ENCODE measurements around the gene SLC66A1. TPM values are rescaled to one million over a fixed set of nuclear protein-coding genes. Genes with fewer than 3 reads are reported as not detected.
A peak's percentile ranks its signal among the peaks of the same experiment; 100 is the strongest.

SLC66A1 gene
- total and polyA plus RNA-seq, 9 of the 15 experiments (the other 6 are each of a cell fraction or from before 2014, with no cell fraction given), result 1.2 to 40.8 (median 18.6) TPM

- no peak for TF ChIP-seq RBM39 (optimal IDR thresholded peaks at IDR 0.05; ENCODE audit: low read depth, low read length)
- no peak for TF ChIP-seq DDX20 (tag; IDR thresholded peaks at IDR 0.05; ENCODE audit: low read depth)
- peak; percentile 81 for TF ChIP-seq RBM25 (IDR thresholded peaks at IDR 0.05; ENCODE audit: low read depth, low read length, severe bottlenecking)
- peak; percentile 46 for TF ChIP-seq SAFB (IDR thresholded peaks at IDR 0.05; ENCODE audit: borderline replicate concordance, low read depth, low read length)
- TF ChIP-seq ZFP30 (CRISPR knock-in tag; IDR thresholded peaks at IDR 0.05; ENCODE audit: borderline replicate concordance), result no peak
- TF ChIP-seq SMAD3 (CRISPR knock-in tag; conservative IDR thresholded peaks at IDR 0.05), result 0 out of 2 replicates have a peak, but pooled peaks have one; percentile 40
- peak in 1 of 3 experiments; percentile 54; a peak in 1 of 6 replicates for TF ChIP-seq ZBTB11 (CRISPR knock-in tag; IDR thresholded peaks at IDR 0.05)
- TF ChIP-seq SP1 (CRISPR knock-in tag; IDR thresholded peaks at IDR 0.05), result peak; percentile 71; the same call in 1 of the 2 replicates
- TF ChIP-seq, protein P1, sequence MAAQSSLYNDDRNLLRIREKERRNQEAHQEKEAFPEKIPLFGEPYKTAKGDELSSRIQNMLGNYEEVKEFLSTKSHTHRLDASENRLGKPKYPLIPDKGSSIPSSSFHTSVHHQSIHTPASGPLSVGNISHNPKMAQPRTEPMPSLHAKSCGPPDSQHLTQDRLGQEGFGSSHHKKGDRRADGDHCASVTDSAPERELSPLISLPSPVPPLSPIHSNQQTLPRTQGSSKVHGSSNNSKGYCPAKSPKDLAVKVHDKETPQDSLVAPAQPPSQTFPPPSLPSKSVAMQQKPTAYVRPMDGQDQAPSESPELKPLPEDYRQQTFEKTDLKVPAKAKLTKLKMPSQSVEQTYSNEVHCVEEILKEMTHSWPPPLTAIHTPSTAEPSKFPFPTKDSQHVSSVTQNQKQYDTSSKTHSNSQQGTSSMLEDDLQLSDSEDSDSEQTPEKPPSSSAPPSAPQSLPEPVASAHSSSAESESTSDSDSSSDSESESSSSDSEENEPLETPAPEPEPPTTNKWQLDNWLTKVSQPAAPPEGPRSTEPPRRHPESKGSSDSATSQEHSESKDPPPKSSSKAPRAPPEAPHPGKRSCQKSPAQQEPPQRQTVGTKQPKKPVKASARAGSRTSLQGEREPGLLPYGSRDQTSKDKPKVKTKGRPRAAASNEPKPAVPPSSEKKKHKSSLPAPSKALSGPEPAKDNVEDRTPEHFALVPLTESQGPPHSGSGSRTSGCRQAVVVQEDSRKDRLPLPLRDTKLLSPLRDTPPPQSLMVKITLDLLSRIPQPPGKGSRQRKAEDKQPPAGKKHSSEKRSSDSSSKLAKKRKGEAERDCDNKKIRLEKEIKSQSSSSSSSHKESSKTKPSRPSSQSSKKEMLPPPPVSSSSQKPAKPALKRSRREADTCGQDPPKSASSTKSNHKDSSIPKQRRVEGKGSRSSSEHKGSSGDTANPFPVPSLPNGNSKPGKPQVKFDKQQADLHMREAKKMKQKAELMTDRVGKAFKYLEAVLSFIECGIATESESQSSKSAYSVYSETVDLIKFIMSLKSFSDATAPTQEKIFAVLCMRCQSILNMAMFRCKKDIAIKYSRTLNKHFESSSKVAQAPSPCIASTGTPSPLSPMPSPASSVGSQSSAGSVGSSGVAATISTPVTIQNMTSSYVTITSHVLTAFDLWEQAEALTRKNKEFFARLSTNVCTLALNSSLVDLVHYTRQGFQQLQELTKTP (IDR thresholded peaks at IDR 0.05; ENCODE audit: low read depth in 1 of 2, partially characterized antibody in 2 of 2), result no peak
- TF ChIP-seq, protein P2, sequence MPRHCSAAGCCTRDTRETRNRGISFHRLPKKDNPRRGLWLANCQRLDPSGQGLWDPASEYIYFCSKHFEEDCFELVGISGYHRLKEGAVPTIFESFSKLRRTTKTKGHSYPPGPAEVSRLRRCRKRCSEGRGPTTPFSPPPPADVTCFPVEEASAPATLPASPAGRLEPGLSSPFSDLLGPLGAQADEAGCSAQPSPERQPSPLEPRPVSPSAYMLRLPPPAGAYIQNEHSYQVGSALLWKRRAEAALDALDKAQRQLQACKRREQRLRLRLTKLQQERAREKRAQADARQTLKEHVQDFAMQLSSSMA (CRISPR knock-in tag; IDR thresholded peaks at IDR 0.05), result no peak
- no peak for TF ChIP-seq PURB (CRISPR knock-in tag; IDR thresholded peaks at IDR 0.05; ENCODE audit: low read depth)
- no peak for TF ChIP-seq SLC30A9 (CRISPR knock-in tag; IDR thresholded peaks at IDR 0.05)
- TF ChIP-seq ZNF584 (CRISPR knock-in tag; IDR thresholded peaks at IDR 0.05; ENCODE audit: low read depth), result no peak
- TF ChIP-seq RBM17 (IDR thresholded peaks at IDR 0.05; ENCODE audit: borderline replicate concordance, low read depth, low read length), result no peak
- TF ChIP-seq MBD2 (IDR thresholded peaks at IDR 0.05; ENCODE audit: borderline replicate concordance, low read depth), result no peak
- no peak for TF ChIP-seq ZNF408 (CRISPR knock-in tag; IDR thresholded peaks at IDR 0.05; ENCODE audit: low read depth)
- TF ChIP-seq ZNF764 (CRISPR knock-in tag; IDR thresholded peaks at IDR 0.05; ENCODE audit: low read depth), result no peak
- TF ChIP-seq MYBL2 (IDR thresholded peaks at IDR 0.05; ENCODE audit: low read depth), result no peak
- TF ChIP-seq MYBL2 (CRISPR knock-in tag; IDR thresholded peaks at IDR 0.05; ENCODE audit: borderline replicate concordance), result no peak
Observed at GRCh38 chr1:19311931-19312781, at the start of gene SLC66A1, which contains the start of gene AKR7A2 (continued).

Data from K562 (cell line).